Stimulated activated CD8-positive, alpha-beta memory T cell treated with anti-CD3 and anti-CD28 coated beads, Interleukin-12 subunit alpha, Interleukin-12 subunit beta, amount 100 ng/mL, for 4 hours (primary cell): ENCODE results near the gene MATR3.
"Not testable (repeated sequence)": the region's sequence is repeated elsewhere in the genome, so short reads cannot be mapped to it uniquely, and the experiment has no call there.

Experiments
- DNase-seq: peaks from one replicate; pipeline ENCODE4 v3.0.0-alpha.2; 2020; ENCODE audit warnings: low read depth

The MATR3 gene

GRCh38 chr5:139293507-139294373 is at the start of gene MATR3:
TSS of gene MATR3 (plus strand) at chr5:139293740. CDS start at chr5:139307416, 13,676 bp downstream.
- peak; percentile 86 for DNase-seq

- no peak for DNase-seq
Observed at GRCh38 chr5:139245637-139246339, 47.8 kb upstream of the MATR3 start.

- DNase-seq = peak; percentile 12
Observed at GRCh38 chr5:139246394-139246793, 47.1 kb upstream of the MATR3 start.

GRCh38 chr5:139248826-139249453 is 44.6 kb upstream of the MATR3 start:
- no peak for DNase-seq

GRCh38 chr5:139251281-139251687 is 42.3 kb upstream of the MATR3 start:
- DNase-seq = no peak

- no peak for DNase-seq
Observed at GRCh38 chr5:139251695-139252288, 41.7 kb upstream of the MATR3 start.

GRCh38 chr5:139253115-139253514 is 40.4 kb upstream of the MATR3 start:
- DNase-seq = no peak

- DNase-seq = no peak
Observed at GRCh38 chr5:139256820-139257219, 36.7 kb upstream of the MATR3 start.

- no peak for DNase-seq
Observed at GRCh38 chr5:139262059-139262741, 31.3 kb upstream of the MATR3 start.

- peak; percentile 30 for DNase-seq
Observed at GRCh38 chr5:139262742-139263445, 30.6 kb upstream of the MATR3 start.

- DNase-seq = no peak
Observed at GRCh38 chr5:139263536-139263935, 30.0 kb upstream of the MATR3 start.

- no peak for DNase-seq
Observed at GRCh38 chr5:139263946-139264345, 29.6 kb upstream of the MATR3 start.

GRCh38 chr5:139265001-139265400 is 28.5 kb upstream of the MATR3 start:
- DNase-seq = no peak

GRCh38 chr5:139266236-139266635 is 27.3 kb upstream of the MATR3 start:
- no peak for DNase-seq

GRCh38 chr5:139267481-139267880 is 26.1 kb upstream of the MATR3 start:
- no peak for DNase-seq

GRCh38 chr5:139268364-139269202 is 25.0 kb upstream of the MATR3 start:
- DNase-seq = no peak

- DNase-seq = not testable (repeated sequence)
Observed at GRCh38 chr5:139270718-139271117, 22.8 kb upstream of the MATR3 start.

GRCh38 chr5:139271201-139272027 is 22.1 kb upstream of the MATR3 start:
- DNase-seq = no peak
